Epithelial cell of proximal tubule (primary cell): ENCODE results near the gene KIRREL1. TPM values are rescaled to one million over a fixed set of nuclear protein-coding genes. Genes with fewer than 3 reads are reported as not detected.

Source experiments
- DNase-seq: peaks from one replicate; pipeline ENCODE4 v3.0.0-alpha.2; 2011; ENCODE audit warnings: low read depth
- H3K4me3 ChIP-seq: 2 replicates; pipeline ENCODE4 v1.5.1; 2011; ENCODE audit warnings: low read depth, mild to moderate bottlenecking, low read length
- CTCF ChIP-seq: conservative IDR thresholded peaks from 2 replicates; pipeline ENCODE4 v1.5.1; 2012; ENCODE audit warnings: low read depth, mild to moderate bottlenecking, low read length
- total RNA-seq: library from RNA; depleted of rRNA; stranded (reverse); fragments of >200 nt; gene quantifications from 2 replicates; pipeline ENCODE4 v1.2.3, GENCODE V29; 2015

Gene KIRREL1
- total RNA-seq, 1 donor from 2014 or later: 194 TPM

GRCh38 chr1:157963713-157964112 is 29.7 kb upstream of the KIRREL1 start:
- H3K4me3 ChIP-seq: no peak overlapping the region
- TF ChIP-seq CTCF: peak; percentile 90
- DNase-seq: no peak

- no peak for DNase-seq
- H3K4me3 ChIP-seq: no peak overlapping the region
- TF ChIP-seq CTCF: no peak
Observed at GRCh38 chr1:157965584-157965983, 27.9 kb upstream of the KIRREL1 start.

- H3K4me3 ChIP-seq: no peak overlapping the region
- peak; percentile 100 for DNase-seq
- TF ChIP-seq CTCF: no peak
Observed at GRCh38 chr1:157966031-157966537, 27.4 kb upstream of the KIRREL1 start.

- no peak overlapping the region for H3K4me3 ChIP-seq
- no peak for TF ChIP-seq CTCF
- DNase-seq: no peak
Observed at GRCh38 chr1:157967205-157967604, 26.2 kb upstream of the KIRREL1 start.

GRCh38 chr1:157968508-157968907 is 24.9 kb upstream of the KIRREL1 start:
- H3K4me3 ChIP-seq: no peak overlapping the region
- DNase-seq: peak; percentile 77
- no peak for TF ChIP-seq CTCF

- peak; percentile 79 for DNase-seq
- TF ChIP-seq CTCF: no peak
- no peak overlapping the region for H3K4me3 ChIP-seq
Observed at GRCh38 chr1:157968946-157969345, 24.5 kb upstream of the KIRREL1 start.

- TF ChIP-seq CTCF: peak; percentile 96
- no peak for DNase-seq
- no peak overlapping the region for H3K4me3 ChIP-seq
Observed at GRCh38 chr1:157969697-157970485, 23.6 kb upstream of the KIRREL1 start.
